GM21528 (cell line): ENCODE results near the gene CFDP1.
"Not testable (repeated sequence)": the region's sequence is repeated elsewhere in the genome, so short reads cannot be mapped to it uniquely, and the experiment has no call there.

Source experiments
- ATAC-seq: cut with Tn5 transposase; IDR thresholded peaks from one replicate; pipeline ENCODE4 v1.9.1; 2021; ENCODE audit warnings: mild to moderate bottlenecking, moderate library complexity; ENCODE audit not compliant: unreplicated experiment, low FRiP score

CFDP1 gene

GRCh38 chr16:75304521-75305363 is 128.6 kb downstream of the CFDP1 start:
- no peak for ATAC-seq

DNA sequence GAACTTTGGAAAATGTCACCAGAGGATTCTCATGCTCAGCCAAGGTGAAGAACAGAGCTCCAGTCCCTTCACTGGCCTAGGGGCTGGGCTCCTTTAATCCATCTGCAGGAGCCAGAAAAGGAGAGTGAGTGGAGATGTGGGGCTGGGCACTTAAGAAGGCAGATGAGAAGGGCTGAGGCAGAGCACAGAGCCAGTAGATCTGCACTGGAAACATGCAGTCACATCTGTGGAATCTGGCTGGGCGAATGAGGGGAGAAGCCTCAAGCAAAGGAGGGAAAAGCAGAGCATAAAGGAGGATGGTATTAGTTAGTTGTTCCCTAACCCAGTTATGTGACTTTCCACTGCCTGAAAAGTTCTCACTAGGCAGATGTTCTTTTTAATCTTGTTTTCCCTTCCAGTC is 131.5 kb downstream of the CFDP1 start:
- ATAC-seq = no peak

DNA sequence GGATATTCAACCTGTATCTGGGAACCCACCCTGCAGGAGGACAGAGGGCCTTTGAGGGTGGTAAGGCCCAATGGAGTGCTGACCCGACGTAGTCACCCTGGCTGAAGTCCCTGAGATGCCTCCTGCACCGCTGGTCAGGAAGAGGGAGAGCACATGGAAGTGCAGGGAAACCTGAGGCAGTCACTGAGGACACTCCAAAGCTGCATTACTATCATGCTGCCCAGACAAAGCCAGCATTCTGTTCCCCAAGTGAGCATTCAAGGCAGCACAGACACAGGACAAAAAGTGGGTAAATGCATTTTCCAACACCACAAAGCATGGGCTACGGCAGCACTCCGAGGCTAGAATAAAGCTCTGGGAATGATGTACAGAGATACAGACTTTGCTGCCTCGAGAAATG is 135.0 kb downstream of the CFDP1 start:
- ATAC-seq = no peak

- no peak for ATAC-seq
Measured at GRCh38 chr16:75296606-75297005, 136.7 kb downstream of the CFDP1 start.

DNA sequence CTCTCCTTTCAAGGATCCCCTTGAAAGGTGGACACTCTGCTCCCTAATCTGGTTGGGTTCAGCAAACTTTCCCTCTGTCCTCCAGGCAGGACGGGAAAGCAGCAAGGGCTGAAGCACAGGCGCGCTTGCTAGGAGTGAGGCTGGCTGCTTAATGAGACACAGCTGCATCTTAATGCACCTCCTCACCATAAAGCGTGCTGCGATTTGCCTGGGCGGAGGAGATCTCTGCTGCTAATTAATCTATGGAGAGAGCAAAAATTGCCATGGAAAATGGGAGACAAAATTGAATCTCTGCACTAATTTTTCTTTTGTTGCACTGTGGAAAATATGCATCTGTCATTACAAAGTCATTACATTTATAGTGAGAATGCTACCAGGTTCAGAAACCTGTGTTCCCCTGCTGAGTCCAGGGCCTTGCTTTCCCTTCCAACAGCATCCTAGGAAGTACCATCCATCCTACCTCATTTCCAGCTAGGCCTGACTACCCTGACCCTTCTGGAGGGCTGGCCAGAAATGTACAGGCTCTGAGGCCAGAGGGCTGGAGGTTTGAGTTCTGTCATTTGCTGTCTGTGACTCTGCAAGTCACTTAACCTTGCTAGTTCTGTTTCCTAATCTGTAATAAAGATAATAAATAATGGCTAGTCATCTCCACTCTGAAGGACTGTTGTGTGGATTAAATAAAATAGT is 138.4 kb downstream of the CFDP1 start:
- ATAC-seq = no peak

DNA sequence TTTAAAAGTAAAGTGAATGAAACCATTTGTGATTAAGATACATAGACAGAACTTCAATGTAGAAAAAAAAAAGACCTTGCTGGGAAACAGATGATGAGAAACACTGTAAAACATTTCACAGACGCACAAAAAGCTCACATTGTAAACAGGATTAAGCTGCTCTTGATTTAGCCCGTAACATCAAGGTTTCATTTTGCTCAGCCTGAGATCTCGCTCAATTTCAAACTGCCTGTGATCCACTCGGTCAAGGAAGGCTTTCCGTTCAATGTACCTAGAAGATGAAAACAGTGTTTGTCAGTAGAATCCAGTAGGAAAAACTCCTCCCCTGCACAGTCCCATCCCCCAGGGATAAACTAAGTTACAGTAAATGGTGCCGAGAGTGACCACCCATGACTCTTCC is 139.5 kb downstream of the CFDP1 start:
- ATAC-seq = no peak

DNA sequence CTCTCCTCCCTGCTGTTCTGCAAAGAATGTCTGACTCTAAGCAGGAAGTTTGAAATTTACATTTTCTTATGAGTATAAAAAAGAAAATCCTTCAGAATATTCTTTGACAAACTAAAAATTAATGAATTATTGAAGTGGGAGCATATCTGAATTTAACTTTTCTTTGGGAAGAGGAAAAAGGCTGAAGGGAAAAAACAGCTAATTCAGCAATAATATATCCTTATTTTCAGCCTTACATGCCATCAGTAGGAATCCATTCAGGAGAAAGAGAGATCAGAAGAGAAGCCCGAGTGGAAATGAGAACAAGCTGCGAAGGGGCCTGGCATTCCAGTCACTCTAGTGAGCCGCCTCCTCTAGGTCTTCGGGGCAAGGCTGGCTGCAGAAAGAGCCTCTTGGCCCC is 140.1 kb downstream of the CFDP1 start:
- no peak for ATAC-seq

GRCh38 chr16:75292691-75293090 is 140.6 kb downstream of the CFDP1 start:
- ATAC-seq = no peak

DNA sequence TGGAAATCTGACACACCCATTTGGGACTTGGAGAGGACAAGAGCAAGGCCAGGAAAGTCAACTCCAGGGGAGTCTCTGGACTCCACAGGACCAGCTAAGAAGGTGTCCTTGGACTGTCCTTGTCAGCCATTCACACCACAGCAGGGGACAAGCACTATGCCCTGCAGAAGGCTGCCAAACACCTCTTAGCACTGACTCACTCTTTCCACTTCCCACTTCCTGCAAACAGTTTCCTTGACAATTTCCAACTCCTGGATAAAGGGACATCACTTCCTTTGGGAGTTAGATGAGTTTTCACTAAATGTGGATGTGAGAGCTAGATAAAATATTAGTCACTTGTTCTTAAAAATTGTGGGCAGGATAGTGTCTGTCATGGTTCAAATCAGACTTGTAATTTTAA is 144.1 kb downstream of the CFDP1 start:
- ATAC-seq = no peak

- no peak for ATAC-seq
Measured at GRCh38 chr16:75288596-75289120, 144.6 kb downstream of the CFDP1 start.

DNA sequence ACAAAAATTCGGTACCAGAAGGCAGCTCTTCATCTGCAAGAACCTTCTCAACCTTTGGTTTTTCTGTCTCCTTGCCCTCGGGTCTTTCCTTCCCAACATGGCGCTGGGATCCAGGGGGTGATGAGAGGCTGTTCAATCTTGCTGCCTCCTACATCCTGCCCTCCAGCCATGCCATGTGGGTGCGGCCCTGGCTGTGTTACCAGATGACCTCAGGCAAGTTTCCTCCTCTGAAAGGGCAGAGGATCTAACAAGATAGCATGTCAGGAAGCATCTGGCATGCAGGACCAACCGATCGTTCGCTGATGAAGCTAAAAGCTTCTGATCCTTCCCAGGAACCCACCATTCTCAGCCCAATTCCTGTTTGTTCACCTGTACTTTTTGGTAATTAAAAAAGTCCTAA is 145.1 kb downstream of the CFDP1 start:
- no peak for ATAC-seq

- no peak for ATAC-seq
Measured at GRCh38 chr16:75287708-75288107, 145.6 kb downstream of the CFDP1 start.

DNA sequence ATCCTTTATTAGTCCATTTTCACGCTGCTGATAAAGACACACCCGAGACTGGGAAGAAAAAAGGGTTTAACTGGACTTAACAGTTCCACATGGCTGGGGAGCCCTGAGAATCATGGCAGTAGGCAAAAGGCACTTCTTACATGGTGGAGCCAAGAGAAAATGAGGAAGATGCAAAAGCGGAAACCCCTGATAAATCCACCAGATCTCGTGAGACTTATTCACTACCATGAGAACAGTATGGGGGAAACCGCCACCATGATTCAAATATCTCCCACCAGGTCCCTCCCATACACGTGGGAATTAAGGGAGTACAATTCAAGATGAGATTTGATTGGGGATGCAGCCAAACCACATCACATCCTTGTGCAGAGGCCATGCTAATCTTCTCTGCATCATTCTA is 146.9 kb downstream of the CFDP1 start:
- no peak for ATAC-seq

DNA sequence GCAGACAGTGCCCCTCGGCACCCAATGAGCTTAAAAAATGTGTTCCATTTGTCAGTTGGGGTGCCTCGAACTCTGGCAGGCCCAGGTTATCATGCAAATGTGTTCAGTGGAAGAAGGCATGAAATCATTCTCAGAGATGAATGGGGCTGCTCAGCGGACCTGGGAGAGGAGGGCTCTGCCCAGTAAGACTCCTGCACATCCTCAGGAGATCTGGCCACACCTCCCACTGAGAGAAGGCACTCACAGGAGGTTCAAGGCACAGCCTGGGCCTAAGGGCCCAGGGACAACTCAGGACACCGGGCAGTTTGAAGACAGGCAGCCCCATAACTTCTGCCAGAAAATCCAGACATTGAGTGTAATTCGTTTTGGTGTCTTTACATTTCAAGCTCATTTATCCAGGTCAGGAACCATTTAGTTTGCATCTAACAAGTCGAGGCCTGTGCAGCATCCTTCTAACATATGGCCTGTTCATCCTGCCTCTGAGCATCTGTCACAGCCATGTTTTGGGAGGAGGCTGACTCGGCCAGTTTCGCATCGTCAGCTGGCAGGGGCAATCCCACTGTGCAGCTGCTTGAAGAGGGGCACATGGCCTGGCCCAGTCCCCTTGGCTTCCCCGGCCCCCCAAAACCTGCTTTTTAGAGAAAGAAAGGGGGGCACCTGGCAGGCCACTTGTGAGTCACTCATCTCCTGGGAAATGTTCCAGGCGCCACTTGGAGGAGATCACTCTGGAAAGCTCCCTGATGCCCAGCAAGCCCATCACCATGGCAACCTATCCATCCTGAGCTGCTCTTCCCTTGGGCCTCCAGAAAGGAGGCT is 150.6 kb downstream of the CFDP1 start:
- ATAC-seq = no peak

DNA sequence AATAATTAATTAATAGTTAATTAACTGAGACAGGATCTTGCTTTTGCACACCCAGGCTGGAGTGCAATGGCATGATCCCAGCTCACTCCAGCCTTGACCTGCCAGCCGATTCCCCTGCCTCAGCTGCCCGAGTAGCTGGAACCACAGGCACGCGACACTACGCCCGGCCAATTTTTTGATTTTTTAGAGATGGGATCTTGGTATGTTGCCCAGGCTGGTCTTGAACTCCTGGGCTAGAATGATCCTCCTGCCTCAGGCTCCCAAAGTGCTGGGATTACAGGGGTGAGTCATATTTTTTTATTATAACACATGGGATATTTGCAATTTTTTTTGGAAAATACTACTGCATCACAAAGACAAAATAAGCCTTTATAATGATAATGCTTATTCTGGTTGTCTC is 151.5 kb downstream of the CFDP1 start:
- ATAC-seq = no peak

DNA sequence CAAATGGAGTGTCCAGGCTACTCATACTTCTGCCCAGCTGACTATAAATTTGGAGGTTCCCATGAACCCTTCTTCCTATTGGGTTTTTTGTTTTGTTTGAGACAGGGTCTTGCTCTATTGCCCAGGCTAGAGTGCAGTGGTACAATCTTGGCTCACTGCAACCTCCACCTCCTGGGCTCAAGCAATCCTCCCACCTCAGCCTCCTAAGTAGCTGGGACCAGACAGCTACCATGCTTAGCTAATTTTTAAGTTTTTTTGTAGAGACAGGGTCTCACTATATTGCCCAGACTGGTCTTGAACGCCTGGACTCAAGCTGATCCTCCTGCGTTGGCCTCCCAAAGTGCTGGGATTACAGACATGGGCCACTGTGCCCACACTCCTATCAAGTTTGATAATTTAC is 152.3 kb downstream of the CFDP1 start:
- ATAC-seq = not testable (repeated sequence)

DNA sequence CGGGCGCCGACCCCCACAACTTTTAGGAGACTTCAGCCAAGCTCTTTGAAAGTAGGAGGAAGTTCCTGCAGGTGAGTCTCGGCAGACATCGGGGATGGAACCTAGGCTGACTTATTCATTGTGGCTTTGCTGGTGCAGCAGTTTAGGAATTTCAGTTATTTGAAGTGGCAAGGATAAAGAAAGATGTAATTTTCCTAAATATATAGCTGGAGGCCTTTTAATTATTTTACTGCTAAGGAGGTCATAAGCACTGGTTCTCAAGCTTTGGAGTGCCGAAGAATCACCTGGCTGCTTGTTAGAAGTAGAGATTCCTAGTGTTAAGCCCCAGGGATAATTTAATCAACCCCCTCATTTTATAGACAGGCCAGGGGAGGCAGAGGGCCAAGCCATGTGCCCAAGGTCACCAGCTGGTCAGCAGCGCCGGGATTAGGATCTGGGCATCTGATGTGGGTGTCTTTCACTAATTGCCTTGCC is 152.9 kb downstream of the CFDP1 start:
- no peak for ATAC-seq

DNA sequence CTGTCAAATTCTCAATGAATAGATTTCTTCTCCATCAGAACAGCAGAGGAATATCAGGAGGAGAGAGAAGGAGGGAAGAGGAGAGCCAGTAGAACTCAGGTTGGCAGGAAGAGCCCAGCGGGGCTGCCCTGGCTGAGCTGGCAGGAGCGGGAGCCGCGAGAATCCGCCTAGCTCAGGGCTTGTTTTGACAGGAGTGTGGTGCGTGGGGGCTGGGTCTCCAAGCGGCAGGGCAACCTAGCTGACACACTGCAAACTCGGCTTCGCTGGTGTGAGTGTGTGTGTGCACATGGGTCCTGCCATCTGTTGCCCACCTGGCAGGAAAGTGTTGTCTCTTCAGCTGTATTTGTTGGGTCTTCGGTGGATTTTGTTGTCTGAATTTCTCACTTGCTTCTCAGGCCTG is 154.0 kb downstream of the CFDP1 start:
- no peak for ATAC-seq

DNA sequence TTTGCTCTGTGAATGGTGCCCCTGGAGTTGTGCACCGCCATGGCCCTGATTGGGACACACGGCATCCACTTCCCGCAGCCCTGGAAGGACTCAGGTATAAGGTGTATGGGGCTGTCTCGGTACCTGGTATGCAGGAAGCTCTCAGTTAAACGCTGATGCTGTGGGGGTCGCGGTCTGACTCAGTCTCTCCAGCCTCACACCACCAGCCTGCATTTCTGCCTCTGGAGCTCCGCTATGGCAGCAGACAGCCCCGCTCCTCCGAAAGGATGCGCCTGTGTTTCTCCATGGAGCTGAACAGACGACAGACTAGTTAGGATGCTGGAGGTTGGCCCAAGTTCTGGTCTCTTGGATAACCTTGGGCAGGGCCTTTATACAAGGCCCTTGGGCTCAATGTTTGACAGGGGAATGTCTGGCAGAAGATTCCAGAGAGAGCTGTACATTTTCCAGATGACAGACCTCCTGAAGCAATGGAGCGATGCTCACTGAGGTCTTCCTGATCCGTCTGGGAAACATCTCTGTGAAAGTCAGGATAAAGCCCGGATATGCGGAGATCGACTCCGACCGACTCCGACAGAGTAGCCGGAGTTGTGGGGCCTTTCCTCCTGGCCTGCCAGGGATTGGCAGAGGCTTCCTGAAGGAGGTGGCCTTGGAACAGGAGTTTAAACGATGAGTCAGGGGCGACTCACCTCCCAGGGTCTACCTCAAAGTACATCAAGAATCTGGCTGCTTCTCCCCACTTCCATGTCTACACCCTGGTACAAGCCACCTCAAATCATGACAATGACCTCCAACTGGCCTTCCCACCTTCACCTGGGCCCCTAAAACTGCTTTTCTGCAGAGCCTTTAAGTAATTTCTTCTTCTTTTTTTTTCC is 160.0 kb downstream of the CFDP1 start:
- ATAC-seq = no peak

DNA sequence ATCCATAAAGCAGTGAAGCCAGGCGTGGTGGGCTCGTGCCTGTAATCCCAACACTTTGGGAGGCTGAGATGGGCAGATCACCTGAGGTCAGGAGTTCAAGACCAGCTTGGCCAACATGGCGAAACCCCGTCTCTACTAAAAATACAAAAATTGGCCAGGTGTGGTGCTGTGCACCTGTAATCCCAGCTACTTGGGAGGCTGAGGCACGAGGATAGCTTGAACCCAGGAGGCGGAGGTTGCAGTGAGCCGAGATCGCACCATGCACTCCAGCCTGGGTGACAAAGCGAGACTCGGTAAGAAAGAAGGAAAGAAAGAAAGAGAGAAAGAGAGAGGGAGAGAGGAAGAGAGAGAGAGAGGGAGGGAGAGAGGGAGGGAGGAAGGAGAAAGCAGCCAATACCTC is 160.7 kb downstream of the CFDP1 start:
- not testable (repeated sequence) for ATAC-seq
